Fibroblast of upper back skin (primary cell): ENCODE measurements around the gene ZDHHC16.
A peak's percentile ranks its signal among the peaks of the same experiment; 100 is the strongest.
"Not testable (repeated sequence)": the region's sequence is repeated elsewhere in the genome, so short reads cannot be mapped to it uniquely, and the experiment has no call there.

Experiments
- DNase-seq: peaks from one replicate; pipeline ENCODE4 v3.0.0-alpha.2; 2013

ZDHHC16 gene

GRCh38 chr10:97445722-97446639, at the start of gene ZDHHC16, which contains the start of gene EXOSC1:
Gene ZDHHC16, plus strand, starts transcription at chr10:97446175. Its CDS starts 5,501 bp downstream, at chr10:97451676.
Gene EXOSC1, minus strand, starts transcription at chr10:97446006. Its CDS starts 21 bp downstream, at chr10:97445985.
- DNase-seq, result peak; percentile 96

- peak; percentile 45 for DNase-seq
Observed at GRCh38 chr10:97399843-97400545, 46.0 kb upstream of the ZDHHC16 start.

GRCh38 chr10:97400665-97401454, 45.1 kb upstream of the ZDHHC16 start, which contains the start of gene RRP12:
Gene RRP12, minus strand, starts transcription at chr10:97401340. Its CDS starts 109 bp downstream, at chr10:97401231.
- peak; percentile 99 for DNase-seq

- DNase-seq, result no peak
Observed at GRCh38 chr10:97401455-97401919, 44.5 kb upstream of the ZDHHC16 start.

- DNase-seq, result no peak
Observed at GRCh38 chr10:97404044-97404443, 41.9 kb upstream of the ZDHHC16 start.

GRCh38 chr10:97406064-97406463, 39.9 kb upstream of the ZDHHC16 start:
- no peak for DNase-seq

GRCh38 chr10:97406483-97406882, 39.5 kb upstream of the ZDHHC16 start:
- not testable (repeated sequence) for DNase-seq

- DNase-seq, result peak; percentile 73
Observed at GRCh38 chr10:97407211-97407951, 38.6 kb upstream of the ZDHHC16 start.

GRCh38 chr10:97407952-97408248, 38.1 kb upstream of the ZDHHC16 start:
- DNase-seq, result no peak

- DNase-seq, result no peak
Observed at GRCh38 chr10:97408496-97408992, 37.4 kb upstream of the ZDHHC16 start.

GRCh38 chr10:97411406-97411805, 34.6 kb upstream of the ZDHHC16 start:
- DNase-seq, result peak; percentile 43

- no peak for DNase-seq
Observed at GRCh38 chr10:97412891-97413304, 33.1 kb upstream of the ZDHHC16 start.

- DNase-seq, result no peak
Observed at GRCh38 chr10:97416565-97416964, 29.4 kb upstream of the ZDHHC16 start.

- not testable (repeated sequence) for DNase-seq
Observed at GRCh38 chr10:97423757-97424098, 22.2 kb upstream of the ZDHHC16 start.

- peak; percentile 96 for DNase-seq
Observed at GRCh38 chr10:97425964-97426775, 19.8 kb upstream of the ZDHHC16 start, which contains the start of gene PGAM1. Gene PGAM1, plus strand, starts transcription at chr10:97426191. Its CDS starts 117 bp downstream, at chr10:97426308.

- no peak for DNase-seq
Observed at GRCh38 chr10:97426776-97427570, 19.0 kb upstream of the ZDHHC16 start.

GRCh38 chr10:97427571-97428179, 18.3 kb upstream of the ZDHHC16 start:
- peak; percentile 33 for DNase-seq

GRCh38 chr10:97428572-97428981, 17.4 kb upstream of the ZDHHC16 start:
- peak; percentile 38 for DNase-seq

GRCh38 chr10:97434055-97434454, 11.9 kb upstream of the ZDHHC16 start:
- DNase-seq, result no peak

- no peak for DNase-seq
Observed at GRCh38 chr10:97434557-97434956, 11.4 kb upstream of the ZDHHC16 start.
